Activated naive CD4-positive, alpha-beta T cell treated with anti-CD3 and anti-CD28 coated beads, Interleukin-2, amount 10 ng/mL, durations not matched to agents 5 hours and 36 hours (primary cell): Measurements from ENCODE around the gene RTP5. TPM values are rescaled to one million over a fixed set of nuclear protein-coding genes. Genes with fewer than 3 reads are reported as not detected.

Source experiments
- total RNA-seq, 2 experiments: library from RNA; stranded (reverse); gene quantifications; one replicate each; pipeline ENCODE4 v1.2.3, GENCODE V29; 2021

The RTP5 gene
- not detected for total RNA-seq

GRCh38 chr2:241869087-241869961, at the start of gene RTP5:
TSS of gene RTP5 (plus strand) at chr2:241869729. CDS start at chr2:241869757, 28 bp downstream.

GRCh38 chr2:241858206-241859016, 11.1 kb upstream of the RTP5 start, which contains the start of gene PDCD1:
TSS of gene PDCD1 (minus strand) at chr2:241858894. CDS start at chr2:241858838, 56 bp downstream.

Other genes starting within 250 kb of the RTP5 start
- 10 to 100 TPM; 36.6 to 38.0 TPM for gene THAP4, start 232.6 kb upstream of the RTP5 start, total RNA-seq
- 10 to 100 TPM; 81.3 to 81.5 TPM for gene ATG4B, start 232.0 kb upstream of the RTP5 start, total RNA-seq
- 10 to 100 TPM; 47.9 to 52.4 TPM for gene DTYMK, start 182.9 kb upstream of the RTP5 start, total RNA-seq
- gene ING5, start 167.7 kb upstream of the RTP5 start, total RNA-seq: 10 to 100 TPM; 38.8 TPM
- gene D2HGDH, start 135.1 kb upstream of the RTP5 start, total RNA-seq: 10 to 100 TPM; 29.0 to 30.0 TPM
- gene GAL3ST2, start 92.9 kb upstream of the RTP5 start, total RNA-seq: under 1 TPM in 1 of 2 experiments, not detected in 1; 0.20 TPM
- gene NEU4, start 60.5 kb upstream of the RTP5 start, total RNA-seq: under 1 TPM in 1 of 2 experiments, not detected in 1; 0.19 TPM
- gene PDCD1, start 10.8 kb upstream of the RTP5 start, total RNA-seq: 1 to 10 TPM; 1.5 to 2.2 TPM